HG03175 (cell line): ENCODE results near the gene PRDX2.

ENCODE experiments used
- ATAC-seq: cut with Tn5 transposase; IDR thresholded peaks from one replicate; pipeline ENCODE4 v1.9.1; 2021; ENCODE audit warnings: mild to moderate bottlenecking, moderate library complexity; ENCODE audit not compliant: unreplicated experiment

The PRDX2 gene

DNA sequence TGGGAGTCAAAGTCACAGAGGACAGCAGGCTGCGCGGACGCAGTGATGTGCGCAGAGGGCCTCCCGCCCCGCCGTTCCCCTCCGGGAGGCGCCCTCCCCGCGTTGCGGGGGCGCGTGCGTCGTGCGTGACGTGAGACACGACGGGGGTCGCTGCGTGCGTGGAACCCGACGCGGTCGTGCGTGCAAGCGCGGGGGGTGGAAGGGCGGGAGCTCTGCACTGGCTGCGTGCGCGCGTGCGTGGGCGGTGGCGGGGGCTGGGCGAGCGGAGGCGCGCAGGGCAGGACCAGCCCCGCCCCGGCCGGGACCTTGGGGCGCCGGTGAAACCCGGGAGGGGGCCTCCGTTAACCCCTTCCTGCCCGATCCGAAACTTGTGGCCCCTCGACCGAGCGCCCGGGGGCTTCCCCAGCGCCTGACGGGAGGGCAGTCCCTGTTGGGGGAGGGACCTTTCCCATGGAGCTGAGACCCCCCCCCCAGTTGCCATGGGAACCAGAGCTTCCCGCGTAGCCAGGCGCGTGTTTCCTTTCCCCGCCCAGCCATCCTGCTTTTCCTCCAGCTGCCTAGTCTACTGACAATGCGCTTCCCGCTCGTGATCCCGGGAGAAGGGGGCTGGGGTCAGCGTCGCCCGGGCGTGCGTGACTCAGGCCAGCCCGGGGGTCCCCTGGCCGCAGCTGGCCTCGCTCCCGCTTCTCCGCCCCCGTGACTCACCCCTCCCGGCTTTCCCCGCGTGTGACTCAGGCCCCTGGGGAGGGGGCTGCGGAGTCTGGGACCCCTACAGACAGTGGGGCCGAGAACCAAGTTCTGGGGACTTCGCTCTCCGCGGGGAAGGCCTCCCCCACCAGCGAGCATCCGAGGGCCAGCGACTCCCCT is 18.9 kb downstream of the PRDX2 start:
- ATAC-seq, result no peak

DNA sequence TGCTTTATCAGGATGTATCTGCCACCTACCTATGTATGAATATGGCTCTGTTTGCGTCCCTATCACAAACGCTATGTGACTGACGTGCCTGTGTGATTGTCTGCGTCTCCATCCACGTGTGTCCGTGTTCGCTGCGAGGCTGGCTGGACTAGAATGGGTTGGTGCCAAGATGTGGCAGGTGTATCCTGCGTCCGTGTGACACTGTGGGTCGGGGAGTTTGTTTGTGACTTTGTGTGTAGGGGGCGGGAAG is 19.5 kb downstream of the PRDX2 start:
- no peak for ATAC-seq

DNA sequence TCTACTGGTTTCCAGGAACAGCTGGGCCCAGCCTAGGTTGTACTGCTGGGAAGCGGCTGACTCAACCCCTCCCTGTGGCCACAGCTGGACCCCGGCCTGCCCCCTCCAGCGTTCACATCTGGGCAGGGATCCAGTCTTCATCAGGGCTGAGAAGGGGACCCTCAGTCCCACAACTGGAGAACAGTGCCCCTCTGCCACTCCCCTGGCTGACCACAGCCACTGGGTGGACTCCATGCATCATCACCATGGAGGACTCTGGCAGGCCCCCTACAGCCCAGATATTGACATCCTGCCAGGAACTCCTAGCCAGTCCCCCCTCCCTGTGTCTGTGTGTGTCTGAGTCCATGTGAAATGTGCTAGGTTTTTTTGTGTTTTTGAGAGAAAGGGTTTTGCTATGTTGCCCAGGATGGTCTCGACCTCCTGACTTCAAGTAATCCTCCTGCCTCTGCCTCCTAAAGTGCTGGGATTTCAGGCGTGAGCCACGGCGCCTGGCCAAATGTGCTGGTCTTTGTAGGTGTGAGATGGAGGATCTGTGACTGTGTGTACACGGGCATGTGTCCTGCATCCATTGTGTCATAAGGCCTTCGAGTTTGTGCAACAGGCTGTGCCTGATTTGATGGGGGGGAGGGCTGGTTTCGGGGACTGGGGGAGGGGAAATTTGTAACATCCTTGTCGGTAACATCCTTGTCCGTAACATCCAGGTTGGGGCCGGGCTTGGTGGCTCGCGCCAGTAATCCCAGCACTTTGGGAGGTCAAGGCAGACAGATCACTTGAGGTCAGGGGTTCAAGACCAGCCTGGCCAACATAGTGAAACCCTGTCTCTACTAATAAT is 22.2 kb downstream of the PRDX2 start:
- no peak for ATAC-seq

DNA sequence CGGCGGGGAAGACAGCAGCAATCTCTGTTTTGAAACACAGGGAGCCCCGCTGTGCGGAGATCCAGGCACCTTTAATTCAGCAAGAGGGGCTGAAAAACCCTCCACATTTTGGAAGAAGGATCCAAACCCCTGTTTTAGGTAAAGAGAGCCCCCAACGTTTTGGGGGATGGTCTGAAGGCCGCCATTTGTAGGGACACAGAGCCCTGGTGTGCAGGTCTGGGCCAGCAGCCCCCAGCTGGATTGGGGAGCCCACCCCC is 22.8 kb downstream of the PRDX2 start:
- ATAC-seq, result no peak

DNA sequence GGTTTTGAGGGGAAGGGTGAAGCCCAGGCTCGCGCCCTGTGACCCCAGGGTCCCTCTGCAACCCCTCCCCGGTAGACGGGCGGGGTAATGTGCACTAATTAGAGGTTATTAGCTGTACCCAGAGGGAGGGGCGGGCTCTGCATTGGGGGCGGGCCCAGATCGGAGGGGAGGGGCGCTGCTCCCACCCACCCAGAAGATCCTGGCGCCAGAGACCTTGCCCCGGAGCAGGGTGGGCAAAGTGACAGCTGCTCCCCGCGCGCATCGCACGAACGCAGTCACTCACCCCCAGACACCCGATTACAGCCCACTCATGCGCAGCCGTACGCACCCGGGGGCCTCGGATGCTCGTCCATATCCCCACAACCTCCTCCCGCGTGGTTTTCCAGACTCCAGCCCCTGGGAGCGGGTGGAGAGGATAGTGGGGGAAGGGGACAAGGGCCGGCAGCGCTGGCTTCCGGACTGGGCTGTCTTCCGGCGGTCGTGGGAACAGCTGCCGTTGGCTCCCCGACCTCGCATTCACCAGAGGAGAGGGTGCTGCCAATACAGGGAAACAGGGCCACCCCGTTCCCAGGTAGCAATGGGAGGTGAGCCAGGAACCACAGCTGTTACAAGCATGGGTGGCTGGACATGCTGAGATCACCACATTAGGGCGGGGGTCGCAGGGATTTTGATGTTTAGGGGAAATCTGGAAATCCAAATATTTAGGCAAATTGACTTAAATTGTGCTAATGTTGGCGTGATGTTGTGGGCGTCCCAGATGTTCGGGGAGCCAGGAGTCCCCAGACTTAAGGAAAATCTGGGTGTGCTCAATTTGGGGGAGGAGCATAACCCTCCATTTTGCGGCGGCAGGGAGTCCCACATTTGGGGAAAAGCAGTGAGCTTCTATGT is 23.3 kb downstream of the PRDX2 start:
- ATAC-seq, result no peak

DNA sequence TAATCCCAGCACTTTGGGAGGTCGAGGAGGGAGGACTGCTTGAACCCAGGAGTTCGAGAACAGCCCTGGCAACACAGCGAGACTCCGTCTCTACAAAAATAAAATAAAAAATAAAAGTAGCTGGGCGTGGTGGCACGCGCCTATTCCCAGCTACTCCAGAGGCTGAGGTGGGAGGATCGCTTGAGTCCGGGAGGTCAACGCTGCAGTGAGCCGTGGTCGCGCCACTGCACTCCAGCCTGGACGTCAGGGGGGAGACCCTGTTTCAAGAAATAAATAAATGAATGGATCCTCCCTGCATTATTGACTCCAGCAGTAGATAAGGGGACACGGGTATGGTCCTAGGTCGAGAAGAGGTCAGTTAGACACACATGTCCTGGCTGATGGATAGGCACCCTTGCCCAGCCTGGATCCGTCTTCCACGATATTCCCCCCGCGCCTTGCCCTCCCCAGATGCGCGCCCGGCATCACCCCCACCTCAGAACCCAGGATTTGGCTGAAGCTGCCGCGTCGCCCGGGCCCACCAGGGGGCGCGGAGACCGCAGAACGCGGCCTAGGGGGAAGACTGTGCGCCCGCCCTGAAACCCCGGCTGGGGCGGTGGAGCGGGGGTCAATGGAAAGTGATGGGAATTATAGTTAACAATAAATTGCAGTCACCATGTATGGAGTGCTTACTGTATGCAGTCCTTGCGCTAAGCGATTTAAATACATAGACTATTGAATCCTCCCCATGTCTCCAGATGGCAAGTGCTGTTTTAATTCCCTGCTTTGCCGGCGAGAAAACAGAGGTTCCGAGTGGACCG is 24.2 kb downstream of the PRDX2 start:
- peak; percentile 50 for ATAC-seq

DNA sequence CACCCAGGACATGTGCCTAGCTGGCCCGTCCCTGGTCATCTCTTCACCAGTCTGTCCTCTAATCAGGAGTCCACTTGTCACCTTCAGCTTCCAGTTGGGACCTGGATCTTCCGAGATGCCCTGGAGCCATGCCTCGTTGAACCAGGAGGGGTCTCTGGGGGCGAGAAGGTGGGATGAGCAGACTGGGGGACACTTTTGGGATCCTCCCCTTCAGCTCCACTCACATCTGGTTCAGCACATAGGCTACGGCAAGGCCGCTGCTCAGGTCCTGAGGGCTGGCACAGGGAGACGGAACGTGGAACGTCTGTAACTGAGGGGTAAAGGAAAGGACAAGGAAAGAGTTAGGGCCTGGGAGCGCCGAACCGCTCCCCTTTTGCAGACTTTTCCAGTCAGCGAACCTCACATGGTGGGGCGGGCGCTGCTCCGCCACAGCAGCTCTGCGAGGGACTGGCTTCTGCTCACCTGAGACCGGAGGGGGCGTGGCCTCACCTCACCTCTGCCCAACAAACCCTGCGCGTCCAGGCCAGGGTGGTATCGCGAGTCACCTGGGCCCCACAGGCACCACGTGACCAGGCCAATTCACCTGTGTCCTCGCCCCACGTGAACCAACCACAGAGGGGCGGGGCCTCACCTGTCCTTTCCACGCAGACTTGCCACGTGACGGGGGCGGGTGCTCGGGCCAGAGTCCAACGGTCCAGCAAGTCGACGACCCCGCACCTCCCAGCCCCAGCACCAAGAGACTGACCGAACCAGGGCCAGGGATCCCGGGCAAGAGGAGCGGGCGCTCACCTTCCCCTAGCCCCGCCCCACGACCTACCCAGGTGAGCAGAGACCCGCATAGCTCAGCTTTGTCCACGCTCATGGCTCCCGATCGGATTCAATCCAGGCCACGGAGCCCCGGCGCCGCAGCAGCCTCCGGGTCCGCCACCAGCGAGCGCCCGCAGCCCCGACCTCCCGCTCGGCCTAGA is 26.7 kb downstream of the PRDX2 start, which contains the start of gene HOOK2:
Gene HOOK2 (minus strand): TSS at position 965 of the 968 bp plus-strand sequence. CDS start 103 bp downstream, at position 862.
- ATAC-seq, result no peak

DNA sequence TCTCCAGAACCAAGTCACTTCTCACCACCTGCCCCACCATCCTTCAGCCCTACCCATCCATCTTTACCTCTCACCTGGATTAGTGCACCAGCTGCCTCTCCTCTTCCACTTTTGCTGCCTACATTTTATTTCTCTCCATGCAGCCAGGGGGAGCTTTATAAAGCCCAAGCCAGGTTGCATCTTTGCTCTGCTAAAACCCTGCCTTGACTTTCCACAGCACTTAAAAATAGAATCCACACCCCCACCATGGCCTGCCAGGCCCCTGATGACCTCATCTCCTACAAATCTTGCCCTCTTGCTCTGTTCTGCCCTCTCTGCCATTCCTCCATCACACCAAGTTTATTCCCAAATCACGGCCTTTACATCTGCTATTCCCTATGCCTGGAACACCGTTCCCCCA is 28.0 kb downstream of the PRDX2 start:
- ATAC-seq, result no peak

DNA sequence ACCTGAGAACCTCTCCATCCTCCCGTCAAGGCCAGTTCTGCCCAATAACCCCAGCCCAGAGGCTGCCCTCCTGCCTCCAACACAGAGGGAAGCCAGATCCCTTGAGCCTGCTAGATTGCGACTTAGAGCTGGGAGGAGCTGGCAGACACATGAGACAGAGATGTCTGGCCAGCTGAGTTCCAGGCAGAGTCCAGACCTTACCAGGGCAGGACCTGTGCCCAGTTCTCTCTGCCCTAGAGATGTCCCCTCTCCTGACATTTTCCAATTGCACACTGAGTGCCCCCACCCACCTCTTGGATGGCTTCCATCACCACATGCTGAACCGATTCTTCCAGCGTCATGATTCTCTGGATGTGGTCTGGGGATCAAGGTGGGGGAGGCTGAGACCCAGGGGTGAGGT is 29.3 kb downstream of the PRDX2 start:
- ATAC-seq, result no peak

DNA sequence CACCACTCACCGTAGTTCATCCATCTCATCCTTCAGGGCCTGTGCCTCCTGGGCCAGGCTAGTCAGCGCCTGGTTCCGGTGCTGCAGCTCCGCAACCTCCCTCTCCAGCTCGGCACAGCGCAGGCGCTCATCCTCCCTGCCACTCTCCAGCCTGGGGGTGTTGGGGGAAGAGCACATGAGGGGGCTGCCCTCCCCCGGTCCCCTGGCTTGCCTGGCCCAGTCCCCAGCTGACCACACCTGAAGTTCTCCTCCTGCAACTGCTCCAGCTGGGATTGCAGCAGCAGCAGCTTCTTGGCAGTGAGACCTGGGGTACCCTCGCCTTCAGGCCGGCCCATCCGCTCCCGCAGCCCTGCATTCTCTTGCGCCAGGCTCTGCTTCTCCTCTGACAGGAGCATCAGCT is 30.7 kb downstream of the PRDX2 start:
- no peak for ATAC-seq

DNA sequence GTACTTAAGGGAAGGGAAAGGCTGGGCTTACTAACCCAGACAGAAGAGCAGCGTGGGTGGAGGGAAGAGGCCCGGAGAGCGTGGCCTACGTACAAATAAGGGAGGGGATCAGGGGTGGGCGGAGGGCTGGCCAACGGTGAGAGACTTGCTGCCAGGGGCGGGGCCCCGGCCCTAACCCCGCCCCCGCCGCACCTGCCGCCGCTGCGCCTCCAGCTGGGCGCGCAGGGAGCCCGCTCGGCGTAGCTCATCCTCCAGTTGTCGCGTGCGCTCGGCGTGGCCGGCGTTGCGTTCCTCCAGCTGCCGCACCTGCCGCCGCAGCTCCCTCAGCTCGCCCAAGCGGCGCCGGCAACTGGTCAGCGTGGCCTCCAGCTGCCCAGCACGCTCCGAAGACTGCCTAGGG is 31.9 kb downstream of the PRDX2 start:
- no peak for ATAC-seq

DNA sequence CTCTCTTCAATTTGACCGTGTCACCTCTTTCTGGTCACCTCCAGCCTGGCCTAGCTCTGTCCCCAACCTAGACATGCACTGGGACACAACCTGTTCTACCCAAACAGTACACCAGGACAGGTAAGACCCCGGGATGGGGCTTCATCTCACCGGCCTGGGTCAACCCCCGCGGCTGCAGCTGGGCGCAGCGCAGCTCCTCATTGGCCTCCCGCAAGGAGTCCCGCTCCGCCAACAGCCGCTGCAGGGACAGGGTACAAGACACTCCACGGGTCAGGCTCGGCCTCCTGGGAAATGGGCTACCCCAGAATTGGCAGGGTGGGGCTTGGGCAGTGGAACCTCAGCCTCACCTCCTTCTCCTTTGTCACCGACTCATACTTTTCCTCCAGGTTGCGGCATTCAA is 33.9 kb downstream of the PRDX2 start:
- ATAC-seq, result no peak

DNA sequence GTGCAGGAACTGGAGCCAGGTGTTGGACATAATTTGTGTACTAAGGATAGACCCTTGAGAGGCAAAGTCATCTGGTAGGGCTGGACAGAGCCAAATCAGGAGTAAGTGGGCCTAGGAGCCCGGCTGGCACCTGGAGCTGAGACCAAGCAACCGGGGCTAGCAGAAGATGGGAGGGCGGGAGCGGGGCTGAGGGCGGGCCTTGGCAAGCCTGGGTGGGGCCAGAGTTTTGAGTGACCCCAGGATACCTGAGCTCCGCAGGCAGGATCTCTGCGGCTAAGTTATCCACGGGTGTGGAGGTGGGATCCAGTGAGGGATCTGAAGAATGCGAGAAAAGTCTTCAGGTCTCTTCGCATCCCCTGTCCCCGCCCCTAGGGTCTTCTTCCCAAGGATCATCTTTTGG is 34.5 kb downstream of the PRDX2 start:
- ATAC-seq, result no peak

DNA sequence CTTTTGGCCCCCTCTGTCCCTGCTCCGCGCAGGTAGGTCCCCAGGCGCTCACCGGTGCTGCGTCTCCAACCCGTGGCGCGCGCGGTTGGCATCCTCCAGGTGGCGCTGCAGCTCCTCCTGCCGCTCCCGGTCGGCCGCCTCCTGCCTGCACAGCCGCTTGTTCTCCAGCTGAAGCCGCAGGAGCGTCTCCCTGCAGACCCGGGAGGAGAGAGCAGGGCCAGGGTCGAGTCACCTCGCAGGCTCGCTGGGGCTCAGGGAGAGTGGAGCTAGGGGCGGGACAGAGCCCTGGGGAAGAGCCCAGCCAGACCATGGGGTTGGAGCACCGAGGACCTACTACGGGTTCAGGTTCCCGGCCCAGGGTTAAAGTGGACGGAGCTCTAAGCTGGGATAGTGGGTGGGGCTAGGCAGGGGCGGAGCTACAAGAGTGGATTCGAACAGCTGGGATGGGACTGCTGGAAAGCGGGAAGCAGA is 35.5 kb downstream of the PRDX2 start:
- no peak for ATAC-seq

DNA sequence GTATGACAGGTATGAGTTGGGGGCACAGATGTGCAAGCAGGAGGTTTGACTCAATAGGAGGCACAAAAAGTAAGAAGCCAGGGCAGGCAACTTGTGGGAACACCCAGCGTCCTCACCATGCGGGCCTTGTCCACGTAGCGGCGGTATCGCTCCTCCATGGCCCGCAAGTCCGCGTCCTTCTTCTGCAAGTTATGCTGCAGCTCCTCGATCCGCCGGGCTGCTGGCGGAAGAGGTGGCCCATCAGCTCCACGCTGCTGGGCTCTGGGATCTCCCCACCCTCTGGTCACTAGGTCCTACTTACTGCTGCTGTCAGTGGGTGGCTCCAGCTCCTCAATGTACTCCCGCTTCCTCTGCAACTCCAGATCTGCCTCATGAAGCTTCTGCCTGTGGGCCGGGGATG is 36.9 kb downstream of the PRDX2 start:
- ATAC-seq, result no peak

DNA sequence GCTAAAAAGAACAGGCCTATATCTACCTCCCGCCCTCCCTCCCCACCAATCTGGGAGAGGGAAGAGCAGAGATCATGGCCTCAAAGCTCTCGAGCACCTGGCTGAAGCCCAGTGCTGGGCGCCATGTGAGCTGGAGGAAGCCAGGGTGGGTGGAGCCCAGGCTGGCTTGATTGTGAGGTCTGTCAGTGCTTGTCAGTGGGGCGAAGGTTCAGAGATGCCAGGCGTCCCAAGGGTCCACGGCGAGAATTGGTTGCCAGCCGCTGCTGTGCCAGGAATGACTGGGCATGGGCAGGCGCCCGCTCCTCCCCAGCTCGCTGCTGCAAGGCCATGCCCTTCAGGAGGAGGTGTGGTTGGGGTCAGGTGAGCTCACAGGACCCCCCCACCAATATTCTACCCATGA is 38.5 kb downstream of the PRDX2 start:
- no peak for ATAC-seq

DNA sequence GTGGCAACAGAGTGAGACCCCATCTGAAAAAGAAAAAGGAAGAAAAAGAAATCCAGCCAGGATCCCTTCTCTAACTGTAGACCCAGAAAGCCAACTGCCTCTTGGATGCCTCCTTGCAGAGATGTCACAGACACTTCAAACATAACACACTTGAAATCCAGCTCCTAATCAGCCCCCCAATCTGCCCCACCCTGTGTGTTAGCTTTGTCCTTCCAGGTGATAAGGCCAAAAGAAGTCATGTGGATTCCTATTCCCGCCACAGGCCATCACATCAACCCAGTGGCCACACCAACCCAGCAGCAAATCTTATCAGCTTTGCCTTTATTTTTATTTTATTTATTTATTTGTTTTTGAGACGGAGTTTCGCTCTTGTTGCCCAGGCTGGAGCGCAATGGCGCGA is 41.9 kb downstream of the PRDX2 start:
- no peak for ATAC-seq

DNA sequence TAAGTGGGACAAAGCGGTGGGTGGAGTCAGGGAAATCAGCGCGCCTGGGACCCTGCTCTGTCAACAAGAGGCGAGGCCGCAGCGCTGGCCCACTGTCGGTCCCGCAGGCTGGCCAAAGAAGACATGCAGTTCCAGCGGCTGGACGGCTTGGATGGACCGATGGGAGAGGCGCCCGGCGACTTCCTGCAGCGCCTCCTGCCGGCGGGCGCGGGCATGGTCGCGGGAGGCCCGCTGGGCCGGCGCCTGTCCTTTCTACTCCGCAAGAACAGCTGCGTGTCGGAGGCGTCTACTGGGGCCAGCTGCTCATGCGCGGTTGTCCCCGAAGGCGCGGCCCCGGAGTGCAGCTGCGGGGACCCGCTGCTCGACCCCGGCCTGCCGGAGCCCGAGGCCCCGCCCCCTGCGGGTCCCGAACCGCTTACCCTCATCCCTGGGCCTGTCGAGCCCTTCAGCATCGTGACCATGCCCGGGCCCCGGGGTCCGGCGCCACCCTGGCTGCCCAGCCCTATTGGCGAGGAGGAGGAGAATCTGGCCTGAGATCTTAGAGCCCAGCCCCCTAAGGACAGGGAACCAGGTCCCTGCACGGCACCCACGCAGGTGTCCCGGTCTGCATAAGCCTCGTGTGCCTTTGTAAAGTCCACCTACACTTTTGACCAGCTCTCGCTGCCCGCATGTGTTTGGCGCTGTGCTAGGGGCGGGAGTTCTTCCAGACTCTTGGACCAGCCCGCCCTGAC is 43.9 kb downstream of the PRDX2 start:
- ATAC-seq, result no peak
